HPDE6-E6E7 (cell line): ENCODE measurements around the gene SASH1.
A peak's percentile ranks its signal among the peaks of the same experiment; 100 is the strongest.

Experiments used
- DNase-seq: peaks from one replicate; pipeline ENCODE4 v3.0.0; 2011; ENCODE audit warnings: missing footprints; ENCODE audit errors: extremely low spot score

Gene SASH1

DNA sequence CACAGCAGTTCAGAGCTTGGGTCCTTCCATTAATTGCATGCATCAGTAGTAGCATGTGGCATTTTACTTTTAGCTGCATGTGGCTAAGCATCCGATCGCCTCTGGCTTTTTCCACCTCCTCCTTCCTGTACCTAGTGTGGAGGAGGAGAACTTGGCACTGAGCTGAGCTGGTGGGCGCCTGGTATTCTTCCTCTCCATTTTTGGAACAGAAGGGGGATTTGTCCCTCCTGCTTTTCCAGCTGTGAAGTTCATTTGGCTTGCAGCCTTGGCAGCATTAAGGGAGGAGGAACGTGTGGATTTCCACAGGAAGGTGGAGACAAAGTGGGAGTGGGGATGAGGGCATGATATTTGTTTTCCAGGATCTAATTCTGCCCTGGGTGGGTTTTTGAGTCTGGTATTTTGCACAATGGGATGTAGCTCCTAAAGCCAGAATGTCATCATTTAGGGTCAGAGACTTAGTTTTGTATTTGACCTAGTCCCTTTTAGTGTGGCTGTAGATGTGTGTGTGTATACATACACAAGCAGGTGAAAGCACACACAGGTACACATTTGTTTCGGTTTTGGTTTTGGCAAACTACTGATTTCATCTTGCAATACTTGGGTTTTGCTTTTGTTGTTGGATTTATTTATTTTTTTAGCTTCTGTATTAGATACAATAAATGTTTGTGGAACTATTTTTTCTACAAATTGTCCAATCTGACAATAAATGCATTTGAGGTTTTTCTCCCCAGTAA, 90.0 kb downstream of the SASH1 start:
- DNase-seq, result no peak

DNA sequence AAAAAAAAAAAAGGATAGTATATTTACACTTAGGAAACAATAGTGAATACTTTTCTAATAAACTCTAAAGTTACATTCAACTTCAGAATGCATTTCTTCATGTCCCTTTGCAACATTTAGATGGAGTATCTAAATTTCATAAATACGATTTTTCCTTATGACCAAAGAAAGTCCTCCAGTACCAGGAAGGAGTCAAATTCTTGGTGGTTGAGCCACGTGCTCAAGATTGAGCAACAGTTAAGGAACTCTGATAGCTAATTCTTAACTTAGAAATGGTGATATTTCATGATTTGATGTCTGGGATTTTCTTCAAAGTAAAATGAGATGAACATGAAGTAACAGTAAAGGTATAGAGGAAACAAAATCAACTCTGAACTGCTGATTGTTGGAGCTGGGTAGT, 92.7 kb downstream of the SASH1 start:
- DNase-seq, result no peak

DNA sequence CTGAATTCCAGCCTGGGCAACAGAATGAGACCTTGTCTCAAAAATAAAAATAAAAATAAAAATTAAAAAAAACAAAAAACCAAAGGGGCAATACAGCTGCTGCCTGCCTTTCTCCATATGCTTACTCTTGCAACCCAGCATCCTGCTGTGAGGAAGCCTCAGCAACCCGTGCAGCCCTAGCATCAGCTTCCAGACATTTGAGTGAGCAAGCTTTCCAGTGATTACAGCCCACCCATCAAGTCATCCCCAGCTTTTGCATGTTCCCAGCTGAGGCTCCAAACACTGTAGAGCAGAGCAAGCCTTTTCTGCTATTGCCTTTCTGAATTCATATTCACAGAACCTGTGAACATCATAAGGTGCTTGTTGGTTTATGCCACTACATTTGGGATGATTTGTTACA, 93.8 kb downstream of the SASH1 start:
- DNase-seq, result no peak

DNA sequence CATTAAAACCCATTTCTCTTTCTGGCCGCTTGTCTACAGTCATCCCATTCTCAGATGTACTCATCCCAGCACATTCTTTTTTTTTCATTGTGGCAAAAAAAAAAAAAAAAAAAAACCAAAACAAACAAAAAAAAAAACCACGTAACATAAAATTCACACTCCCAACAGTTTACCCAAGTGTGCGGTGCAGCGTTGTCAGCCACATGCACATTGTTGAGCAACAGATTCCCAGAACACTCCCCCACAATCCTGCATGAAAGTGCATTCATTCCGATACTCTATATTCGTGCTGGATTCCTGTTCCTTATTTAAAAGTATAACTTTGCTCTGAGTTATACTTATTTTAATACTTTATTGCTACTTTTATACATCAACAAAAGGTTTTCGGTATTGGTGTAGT, 96.0 kb downstream of the SASH1 start:
- no peak for DNase-seq

DNA sequence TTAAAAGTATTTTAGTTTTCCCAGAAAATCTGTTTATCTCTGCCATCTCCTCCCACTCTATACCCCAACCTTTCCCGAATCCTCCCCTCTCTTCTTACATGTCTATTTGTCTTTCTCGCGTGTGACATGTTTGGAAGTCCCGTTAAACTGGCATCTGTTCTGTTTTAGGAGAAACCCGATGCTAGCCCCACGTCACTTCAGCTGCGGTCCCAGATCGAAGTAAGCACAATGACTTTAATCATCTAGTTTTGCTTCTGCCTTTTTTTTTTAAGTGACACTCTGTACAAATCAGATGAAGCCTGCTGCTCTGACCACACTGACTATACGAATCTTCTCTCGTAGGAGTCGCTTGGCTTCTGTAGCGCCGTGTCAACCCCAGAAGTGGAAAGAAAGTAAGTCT, 97.4 kb downstream of the SASH1 start:
- no peak for DNase-seq

DNA sequence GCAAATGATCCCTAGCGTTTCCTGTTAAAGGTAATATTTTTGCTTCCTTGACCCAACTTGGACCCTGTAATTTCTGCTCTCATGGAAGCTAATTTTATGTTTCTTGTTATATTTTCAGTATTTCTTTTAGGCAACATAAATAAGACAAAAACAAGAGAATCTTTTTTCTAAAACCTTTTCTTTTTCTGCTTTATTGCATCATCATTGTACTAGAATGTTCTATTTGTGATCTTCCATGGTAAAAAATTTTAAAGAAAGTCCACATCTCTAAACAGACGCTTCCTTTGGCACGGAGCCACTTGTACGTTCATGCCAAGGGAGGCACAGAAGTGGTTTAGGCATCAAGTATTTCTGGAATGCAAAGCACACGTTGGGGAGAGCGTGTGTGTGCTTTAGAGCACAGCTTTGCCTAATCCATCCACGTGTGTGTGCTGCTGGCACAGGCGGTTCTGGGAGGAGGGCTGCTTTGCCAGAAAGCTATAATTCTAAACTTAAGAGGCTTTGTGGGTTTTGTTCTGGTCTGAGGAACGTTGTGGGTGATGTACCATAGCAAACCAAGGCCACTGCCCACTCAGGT, 98.3 kb downstream of the SASH1 start:
- peak; percentile 15 for DNase-seq

DNA sequence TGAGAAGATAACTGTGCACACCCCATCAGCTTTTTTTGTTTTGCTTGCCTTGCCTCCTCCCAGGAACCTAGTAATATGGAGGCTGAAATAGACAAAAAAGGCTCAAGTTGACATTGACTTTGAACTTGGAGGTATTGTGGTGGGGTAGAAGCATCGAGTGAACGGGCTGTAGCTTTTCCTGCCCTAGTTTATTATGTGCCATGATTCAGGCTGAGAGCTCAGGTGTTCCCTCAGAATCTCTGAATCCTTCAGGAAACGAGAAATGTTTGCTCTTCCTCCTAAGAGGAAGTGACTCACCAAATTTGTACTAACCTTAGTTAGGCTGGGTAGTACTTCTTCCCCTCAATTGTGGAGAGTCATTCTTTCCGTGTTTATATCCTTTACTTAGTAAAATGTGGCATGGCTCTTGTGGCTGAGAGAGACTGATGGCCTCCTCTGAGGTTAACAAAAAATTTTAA, 98.8 kb downstream of the SASH1 start:
- DNase-seq, result peak; percentile 55

DNA sequence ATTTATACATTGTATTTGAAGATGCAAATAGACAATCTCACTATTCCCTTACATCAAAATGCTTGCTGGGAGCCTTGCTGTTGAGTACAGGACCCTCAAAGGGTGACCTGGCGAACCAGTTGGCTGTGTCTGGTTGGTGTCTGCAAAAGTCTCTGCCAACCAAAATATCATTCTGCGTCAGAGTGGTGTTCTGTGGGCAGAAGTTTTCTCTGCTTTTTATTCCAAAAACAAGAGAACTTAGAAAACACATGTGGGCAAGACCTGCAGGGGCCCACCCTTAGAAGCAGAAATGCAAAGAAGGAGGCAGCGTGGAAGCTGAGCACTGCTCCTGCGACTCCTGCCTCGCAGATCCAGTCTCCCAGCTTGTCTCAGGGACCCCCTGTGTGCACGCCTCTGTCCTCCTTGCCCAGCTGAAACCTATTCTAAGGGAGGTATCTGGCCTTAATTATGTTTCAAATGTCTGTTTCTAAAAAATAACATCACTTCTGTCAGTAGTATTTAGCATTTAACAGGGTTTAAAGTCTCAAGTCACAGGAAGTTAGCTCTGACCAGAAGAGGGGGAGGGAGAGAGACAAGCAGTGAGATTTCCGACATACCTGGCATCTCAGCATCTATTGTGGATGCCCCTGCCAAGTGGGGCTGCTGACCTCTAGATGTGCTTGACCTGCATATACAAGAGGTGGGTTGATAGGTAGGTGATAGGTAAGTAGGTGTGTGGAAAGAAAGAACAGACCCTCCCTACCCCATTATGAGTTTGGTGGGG, 101.3 kb downstream of the SASH1 start:
- DNase-seq, result no peak

DNA sequence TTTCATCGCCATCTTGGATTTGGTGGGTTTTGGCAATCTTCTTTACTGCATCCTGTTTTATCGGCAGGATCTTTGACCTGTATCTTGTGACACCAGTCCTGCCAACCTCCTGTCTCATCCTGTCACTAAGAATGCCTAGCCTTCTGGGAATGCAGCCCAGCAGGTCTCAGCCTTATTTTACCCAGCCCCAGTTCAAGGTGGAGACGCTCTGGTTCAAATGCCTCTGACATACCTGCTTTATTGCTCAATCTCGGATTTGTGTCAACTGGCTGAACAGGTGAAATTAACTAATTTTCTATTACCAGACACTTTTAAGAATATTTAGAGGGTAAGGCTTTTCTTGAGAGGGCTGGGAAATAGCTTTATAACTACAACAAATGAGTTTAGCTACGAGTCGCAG, 102.5 kb downstream of the SASH1 start:
- no peak for DNase-seq

DNA sequence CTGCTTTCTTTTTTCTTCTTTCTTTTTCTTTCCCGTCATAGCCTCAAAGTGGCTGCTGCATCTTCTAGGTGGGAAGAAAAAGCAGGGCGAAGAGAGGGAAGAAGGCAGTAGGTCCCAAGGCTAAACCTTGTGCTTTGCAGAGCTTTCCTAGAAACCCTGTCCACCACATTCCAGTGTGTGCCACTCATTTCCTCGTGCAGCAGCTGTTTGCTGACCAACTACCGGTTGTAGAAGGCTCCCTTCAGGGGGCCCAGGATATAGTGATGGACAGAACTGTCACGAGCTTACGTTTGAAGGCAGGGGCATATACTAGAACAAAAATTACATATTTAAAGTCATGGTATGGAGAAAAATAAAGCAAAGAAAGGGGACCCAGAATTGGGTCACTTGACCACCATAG, 103.0 kb downstream of the SASH1 start:
- DNase-seq, result peak; percentile 12

DNA sequence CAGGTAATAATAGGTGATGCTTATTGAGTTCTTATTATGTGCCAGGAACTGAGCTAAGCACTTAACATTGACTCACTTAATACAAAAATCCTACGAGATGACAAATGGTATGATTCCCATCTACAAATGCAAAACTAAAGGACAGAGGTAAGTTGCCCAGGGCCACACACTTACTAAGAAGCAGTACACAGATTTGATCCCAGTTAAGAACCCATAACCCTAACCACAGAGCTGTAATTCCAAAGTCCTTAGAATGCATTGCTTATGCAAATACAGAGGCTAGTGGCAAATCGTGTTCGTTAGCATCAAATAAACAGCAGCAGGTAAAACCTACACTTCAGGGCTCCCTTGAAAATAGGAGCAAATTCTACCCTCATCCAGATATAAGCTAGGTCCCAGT, 104.0 kb downstream of the SASH1 start:
- no peak for DNase-seq

DNA sequence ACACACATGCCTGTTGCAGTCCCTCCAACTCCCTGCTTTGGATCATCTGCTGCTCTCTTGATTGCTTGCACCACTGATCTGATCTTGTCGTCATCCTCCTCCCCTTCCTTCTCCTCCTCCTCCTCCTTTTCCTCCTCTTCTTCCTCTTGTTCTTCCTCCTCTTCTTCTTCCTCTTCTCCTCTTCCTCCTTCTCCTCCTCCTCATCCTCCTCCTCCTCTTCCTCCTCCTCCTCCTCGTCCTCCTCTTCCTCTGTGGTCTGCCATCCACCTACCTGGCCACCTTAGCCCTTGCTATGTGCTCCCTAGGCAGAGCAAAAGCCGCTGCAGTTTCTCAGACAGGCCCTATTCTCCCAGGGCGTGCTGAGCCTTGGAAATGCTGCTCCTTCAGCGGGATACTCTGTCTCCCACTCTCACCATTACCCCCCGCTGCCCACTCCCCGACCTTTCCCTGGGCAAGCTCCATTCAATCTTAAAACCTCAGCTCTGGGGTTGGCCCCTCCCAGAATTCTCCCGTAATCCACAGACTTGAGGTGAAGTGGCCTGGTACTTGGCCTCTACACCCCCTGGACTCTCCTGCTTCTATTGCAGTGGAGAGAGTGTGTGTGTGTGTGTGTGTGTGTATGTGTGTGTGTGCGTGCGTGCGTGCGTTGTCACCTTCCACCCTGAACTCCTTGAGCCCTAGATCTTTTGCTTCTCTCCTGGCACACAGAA, 105.0 kb downstream of the SASH1 start:
- no peak for DNase-seq

DNA sequence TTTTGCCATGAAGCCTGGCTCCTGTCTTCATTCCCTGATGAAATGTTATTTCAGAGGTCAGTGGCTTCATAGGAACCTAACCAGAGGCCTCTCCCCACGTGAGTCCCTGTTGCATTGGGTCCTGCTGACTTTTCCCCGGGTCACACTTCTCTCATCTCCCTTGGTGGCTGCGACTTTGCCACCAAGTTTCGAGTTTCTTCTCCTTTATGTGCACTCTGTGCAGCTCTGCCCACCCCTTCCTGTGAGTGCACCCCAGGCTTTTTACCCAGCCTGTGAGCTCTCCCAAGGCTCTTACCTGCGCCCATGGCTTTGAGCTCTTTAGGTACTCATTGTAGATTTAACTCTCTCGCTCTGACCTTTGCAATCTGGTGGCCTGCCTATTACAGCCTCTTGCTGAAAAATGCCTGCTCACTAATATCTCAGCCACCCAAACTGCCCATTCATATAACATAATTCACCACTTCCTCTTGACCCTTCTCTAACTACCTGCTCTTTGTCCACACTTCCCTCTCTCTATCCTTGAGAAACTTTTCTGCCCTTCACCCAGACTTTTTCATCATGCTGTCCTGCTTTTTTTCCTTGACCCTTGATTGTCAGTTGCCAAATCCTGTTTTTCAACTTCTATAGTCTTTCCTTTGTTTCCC, 105.9 kb downstream of the SASH1 start:
- DNase-seq, result no peak

DNA sequence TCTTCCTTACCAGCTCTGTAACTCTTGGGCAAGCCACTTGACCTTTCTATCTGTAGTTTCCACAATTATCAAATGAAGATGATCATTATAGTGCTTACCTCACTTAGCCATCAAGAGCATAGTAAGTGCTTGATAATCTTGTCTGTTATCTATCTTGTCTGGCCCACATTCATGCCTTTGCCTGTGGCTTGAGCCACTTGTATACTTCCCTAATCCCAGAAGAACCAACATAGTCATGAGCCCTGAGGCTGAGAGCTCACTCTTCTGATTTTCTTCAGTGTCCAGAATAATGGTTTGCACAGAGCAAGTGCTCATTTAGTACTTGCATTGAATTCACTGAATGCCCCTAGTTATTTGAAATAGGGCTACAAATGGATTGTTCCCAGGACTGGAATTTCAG, 108.2 kb downstream of the SASH1 start:
- no peak for DNase-seq

DNA sequence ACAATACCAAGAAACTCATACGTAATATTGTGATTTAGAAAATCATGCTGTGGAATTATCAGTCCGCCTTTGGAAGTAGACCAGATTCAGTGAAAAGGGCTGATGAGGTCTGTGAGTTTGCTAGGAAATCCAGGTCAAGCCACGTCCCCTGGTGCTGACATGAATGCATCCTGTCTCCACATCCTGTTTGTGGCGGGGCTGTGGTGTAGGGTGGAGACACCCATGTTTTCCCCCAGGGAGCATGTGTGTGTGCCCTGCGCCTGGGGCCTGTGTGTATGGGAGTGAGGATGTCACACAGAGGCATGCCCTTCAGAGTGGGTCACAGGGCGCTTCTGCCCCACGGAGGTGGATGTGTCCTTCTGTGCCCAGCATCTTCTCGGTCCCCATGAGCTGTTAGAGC, 109.1 kb downstream of the SASH1 start:
- DNase-seq, result no peak

DNA sequence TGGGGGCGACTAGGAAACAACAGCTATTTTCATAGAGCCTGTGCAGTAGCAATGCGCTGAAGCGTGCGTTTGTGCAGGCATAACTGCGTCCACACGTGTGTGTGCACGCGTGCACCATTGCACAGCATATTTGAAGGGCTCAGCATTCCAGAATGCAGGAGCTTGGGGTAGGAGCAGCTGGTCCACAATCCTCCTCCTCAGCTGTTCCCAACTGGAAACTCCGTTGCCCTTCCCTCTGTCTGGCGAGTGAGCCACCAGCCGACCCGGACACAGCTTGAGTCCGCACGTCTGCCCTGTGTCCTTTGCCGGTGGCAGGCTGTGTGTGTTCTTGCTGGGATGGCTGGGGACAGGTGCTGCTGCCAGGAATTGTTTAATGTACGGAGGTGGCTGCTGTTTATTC, 110.2 kb downstream of the SASH1 start:
- no peak for DNase-seq

DNA sequence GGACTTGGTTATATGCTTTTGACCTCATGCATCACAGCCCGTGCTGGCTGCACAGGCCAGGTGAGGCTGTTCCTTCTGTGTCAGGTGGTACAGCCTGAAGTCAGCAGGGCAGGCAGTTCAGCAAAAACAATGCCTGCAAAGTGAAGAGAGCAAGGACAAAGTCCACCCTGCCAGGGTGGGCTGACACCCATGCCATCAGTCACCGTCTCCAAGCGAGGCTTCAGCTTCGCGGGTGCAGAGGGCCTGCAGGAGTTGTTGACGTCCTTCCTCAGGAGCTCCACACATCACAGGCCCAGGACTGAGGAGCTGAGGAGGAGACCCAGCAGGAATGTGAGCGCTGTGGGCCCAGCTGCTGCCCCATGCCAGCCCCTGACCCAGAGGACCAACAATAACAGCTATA, 111.3 kb downstream of the SASH1 start:
- no peak for DNase-seq

DNA sequence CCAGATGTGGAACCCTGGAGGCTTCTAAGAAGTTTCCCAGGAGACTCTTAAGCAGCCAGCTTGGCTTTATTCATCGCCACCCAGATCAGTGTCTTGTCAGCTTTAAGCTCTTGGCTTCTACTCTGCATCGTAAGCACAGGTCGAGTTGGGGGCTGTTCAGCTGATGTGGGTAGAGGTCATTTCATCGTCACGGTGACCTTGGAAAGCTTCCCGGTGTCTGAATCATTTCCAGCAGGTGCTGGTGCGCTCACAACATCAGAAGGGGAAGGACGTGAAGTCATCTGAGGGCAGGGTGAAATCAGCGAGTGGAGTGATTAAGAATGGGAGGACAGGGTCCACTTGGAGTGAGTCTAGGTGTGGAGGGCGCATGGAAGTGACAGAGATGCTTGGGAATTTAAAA, 112.6 kb downstream of the SASH1 start:
- no peak for DNase-seq

DNA sequence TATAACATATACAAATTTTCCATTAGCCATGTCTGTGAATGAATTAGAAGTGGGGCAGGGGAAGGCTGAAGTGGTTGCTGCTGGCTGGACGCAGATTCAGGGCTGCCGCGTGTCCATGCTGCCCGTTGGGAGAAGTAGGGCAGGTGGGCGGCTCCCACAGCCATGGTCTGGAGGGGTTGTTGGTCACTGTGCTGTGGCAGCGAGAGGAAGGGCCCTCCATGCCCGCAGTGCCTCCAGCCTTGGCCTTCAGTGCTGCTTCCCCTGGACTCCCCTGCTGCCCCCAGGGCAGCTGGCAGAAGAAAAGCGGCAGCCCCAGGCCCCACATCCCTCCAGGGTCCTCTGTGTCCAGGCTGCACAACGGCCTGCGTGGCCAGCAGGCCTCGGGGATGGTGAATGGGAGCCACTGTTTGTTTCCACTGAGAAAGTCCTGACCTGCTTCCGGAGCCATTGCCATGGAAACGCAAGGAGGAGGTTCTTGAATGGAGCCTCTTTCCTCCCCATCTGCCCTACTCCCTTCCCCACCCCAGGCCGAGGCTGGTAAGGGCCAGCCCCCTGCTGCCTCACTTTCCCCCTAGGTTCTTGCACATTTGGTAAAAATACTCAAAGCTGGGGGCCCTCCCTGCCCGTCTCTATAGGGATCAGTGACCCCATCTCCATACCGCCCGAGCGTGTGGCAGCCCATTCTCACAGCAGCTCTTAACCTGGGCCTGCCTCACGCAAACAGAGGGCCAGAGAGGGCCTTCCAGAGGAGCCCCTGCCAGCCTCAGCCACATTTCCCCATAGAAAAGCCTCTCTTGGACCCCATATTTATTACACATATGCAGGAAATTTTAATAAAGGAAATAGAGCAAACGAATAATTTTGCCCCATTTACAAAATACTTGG, 113.3 kb downstream of the SASH1 start:
- no peak for DNase-seq

DNA sequence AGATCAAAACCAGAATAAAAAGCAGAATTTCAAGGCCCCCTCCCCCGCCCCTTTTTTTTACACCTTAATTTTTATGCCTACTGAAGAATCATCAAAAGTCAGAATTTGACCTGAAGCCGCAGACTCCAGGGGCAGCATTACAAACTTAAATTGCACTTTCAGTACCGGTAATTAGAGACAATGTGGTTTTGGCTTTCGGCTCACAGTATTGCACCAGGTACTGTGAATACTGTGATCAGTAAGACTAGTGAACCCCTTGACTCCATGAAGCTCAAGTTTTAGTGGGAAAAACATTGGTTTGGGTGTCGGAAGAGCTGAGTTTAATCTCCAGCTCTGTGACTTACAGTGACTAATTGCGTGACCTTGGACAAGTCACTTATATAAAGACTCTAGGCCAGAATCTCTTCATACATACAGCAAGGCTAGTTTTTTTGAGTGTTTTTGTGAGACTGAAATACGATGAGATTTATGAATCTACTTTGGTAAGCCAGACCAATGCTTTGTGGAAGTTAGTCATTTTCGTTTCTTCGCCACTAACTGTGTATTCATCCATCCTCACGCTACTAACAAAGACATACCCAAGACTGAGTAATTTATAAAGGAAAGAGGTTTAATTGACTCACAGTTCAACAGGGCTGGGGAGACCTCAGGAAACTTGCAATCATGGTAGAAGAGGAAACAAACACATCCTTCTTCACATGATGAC, 114.7 kb downstream of the SASH1 start:
- no peak for DNase-seq
